Lower leg skin (tissue), 4 donors: Measurements from ENCODE around the gene HACD2. TPM values are rescaled to one million over a fixed set of nuclear protein-coding genes. Genes with fewer than 3 reads are reported as not detected.

Experiments
- DNase-seq, 2 donors: peaks; one replicate each; pipeline ENCODE4 v3.0.0-alpha.2; 2019; ENCODE audit warnings: low spot score in 2 of 2
- H3K4me3 ChIP-seq: fragments of 200-600 bp; sonication (generic); 2 replicates; pipeline ENCODE4 v1.5.1; 2017; ENCODE audit warnings: mild to moderate bottlenecking, low read depth; ENCODE audit not compliant: poor library complexity, severe bottlenecking
- POLR2A ChIP-seq, 2 donors: fragments of 450-650 bp; IDR thresholded peaks; one replicate each; pipeline ENCODE4 v1.6.1; 2016 to 2017; ENCODE audit warnings: antibody characterized with exemption in 2 of 2, mild to moderate bottlenecking in 1 of 2, moderate library complexity in 1 of 2
- WGBS, 2 donors: methylation state at CpG; one replicate each; pipeline ENCODE4 v1.1.5; 2018; 5-methylcytosine and 5-hydroxymethylcytosine counted together
- intact Hi-C: fragments of 100-400 bp; cut with DNase I; formaldehyde crosslinking; loops from one replicate; pipeline ENCODE4 v1.15.0; 2023; ENCODE audit warnings: low total_unique reads
- total RNA-seq, 4 donors: library from RNA; depleted of rRNA; stranded (reverse); fragments of >200 nt; gene quantifications; one replicate each; pipeline ENCODE4 v1.1.0, GENCODE V29; 2016
- TF ChIP-seq, protein P1 (sequence below), 3 donors: fragments of 450-650 bp; IDR thresholded peaks; one replicate each; pipeline ENCODE4 v1.5.1; 2016; ENCODE audit warnings: antibody characterized with exemption in 3 of 3, mild to moderate bottlenecking in 3 of 3, moderate library complexity in 2 of 3

Gene HACD2
- total RNA-seq, 4 donors from 2014 or later, result 29.3 to 56.4 (median 40.2) TPM

- DNase-seq, result peak in 1 of 2 donors; percentile 26
These were observed 107.7 kb downstream of the HACD2 start for GRCh38 chr3:123476967-123477750.

DNA sequence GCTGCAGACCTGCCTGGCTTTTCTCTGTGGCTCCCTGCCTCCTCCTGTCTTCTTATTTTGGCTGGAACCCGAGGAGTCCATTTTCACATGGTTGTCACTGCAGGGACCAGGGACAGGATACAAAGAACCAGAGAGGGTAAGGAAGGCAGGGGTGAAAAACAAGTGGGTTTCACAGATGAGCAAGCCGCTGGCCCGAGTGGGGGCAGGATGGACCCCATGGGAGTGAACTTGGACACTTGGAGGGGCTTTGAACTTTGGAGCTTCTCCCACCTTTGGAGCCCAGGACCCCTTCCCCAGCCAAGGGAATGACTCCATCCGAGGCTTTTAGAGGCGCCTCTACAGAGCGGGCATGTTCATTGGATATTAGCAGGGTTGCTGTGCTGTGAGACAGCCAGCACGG is 109.1 kb downstream of the HACD2 start:
- H3K4me3 ChIP-seq, result no peak overlapping the region
- 86 to 87% methylated on average over 7 of the region's 7 CpGs for WGBS, 2 donors
- no peak for TF ChIP-seq POLR2A (IDR thresholded peaks at IDR 0.05)
- TF ChIP-seq, protein P1, sequence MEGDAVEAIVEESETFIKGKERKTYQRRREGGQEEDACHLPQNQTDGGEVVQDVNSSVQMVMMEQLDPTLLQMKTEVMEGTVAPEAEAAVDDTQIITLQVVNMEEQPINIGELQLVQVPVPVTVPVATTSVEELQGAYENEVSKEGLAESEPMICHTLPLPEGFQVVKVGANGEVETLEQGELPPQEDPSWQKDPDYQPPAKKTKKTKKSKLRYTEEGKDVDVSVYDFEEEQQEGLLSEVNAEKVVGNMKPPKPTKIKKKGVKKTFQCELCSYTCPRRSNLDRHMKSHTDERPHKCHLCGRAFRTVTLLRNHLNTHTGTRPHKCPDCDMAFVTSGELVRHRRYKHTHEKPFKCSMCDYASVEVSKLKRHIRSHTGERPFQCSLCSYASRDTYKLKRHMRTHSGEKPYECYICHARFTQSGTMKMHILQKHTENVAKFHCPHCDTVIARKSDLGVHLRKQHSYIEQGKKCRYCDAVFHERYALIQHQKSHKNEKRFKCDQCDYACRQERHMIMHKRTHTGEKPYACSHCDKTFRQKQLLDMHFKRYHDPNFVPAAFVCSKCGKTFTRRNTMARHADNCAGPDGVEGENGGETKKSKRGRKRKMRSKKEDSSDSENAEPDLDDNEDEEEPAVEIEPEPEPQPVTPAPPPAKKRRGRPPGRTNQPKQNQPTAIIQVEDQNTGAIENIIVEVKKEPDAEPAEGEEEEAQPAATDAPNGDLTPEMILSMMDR (IDR thresholded peaks at IDR 0.05), result no peak
- intact Hi-C loops, result no loop called here
- peak in 1 of 2 donors; percentile 60 for DNase-seq

More at GRCh38 chr3:123476967-123477750, 107.7 kb downstream of the HACD2 start:
- H3K4me3 ChIP-seq, result no peak overlapping the region
- 71 to 76% methylated on average over 15 of the region's 15 CpGs for WGBS, 2 donors
- intact Hi-C loops, result no loop called here
- no peak for TF ChIP-seq POLR2A (IDR thresholded peaks at IDR 0.05)
- TF ChIP-seq, protein P1 (IDR thresholded peaks at IDR 0.05), result no peak

GRCh38 chr3:123471106-123471505 is 113.7 kb downstream of the HACD2 start:
- intact Hi-C loops, result no loop called here
- no peak for DNase-seq
- no peak overlapping the region for H3K4me3 ChIP-seq
- 92 to 93% methylated on average over 5 of the region's 5 CpGs for WGBS, 2 donors
- TF ChIP-seq, protein P1 (IDR thresholded peaks at IDR 0.05), result no peak
- no peak for TF ChIP-seq POLR2A (IDR thresholded peaks at IDR 0.05)

DNA sequence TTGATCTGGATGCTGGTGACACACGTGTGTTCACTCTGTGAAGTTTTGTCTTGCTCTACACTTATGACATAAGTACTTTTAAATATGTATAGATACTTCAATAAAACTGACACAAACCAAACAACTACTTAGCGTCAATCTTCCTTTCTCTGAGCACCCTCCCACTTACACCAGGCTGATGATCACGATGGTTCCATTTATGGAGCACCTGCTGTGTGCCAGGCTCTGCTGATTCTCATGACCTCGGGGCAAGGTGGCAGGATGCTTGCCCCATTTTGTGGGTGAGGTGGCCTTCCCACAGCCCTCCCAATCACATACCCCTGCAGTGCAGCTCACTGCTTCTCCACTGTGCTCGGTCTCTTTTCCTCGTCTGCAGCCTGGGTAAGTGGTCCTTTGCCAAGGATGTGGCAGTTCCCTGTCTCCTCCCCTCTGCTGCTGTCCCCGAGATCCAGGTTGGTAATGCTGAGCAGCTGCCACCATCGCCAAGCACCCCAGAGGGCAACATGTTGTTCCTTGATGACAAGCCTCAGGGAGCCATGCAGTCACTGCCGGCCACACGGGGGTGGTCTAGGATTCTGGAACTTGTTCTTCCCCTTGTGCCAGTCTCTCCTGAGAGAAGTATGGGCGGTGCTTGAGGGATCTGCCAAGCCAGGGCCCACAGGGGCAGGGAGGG is 115.4 kb downstream of the HACD2 start:
- TF ChIP-seq POLR2A (IDR thresholded peaks at IDR 0.05), result no peak
- TF ChIP-seq, protein P1 (IDR thresholded peaks at IDR 0.05), result no peak
- no peak for DNase-seq
- intact Hi-C loops, result no loop called here
- no peak overlapping the region for H3K4me3 ChIP-seq
- 70 to 75% methylated on average over 11 of the region's 11 CpGs for WGBS, 2 donors

- DNase-seq, result no peak
- TF ChIP-seq, protein P1 (IDR thresholded peaks at IDR 0.05), result no peak
- no peak for TF ChIP-seq POLR2A (IDR thresholded peaks at IDR 0.05)
- no peak overlapping the region for H3K4me3 ChIP-seq
- WGBS, 2 donors, result 66% methylated on average over 5 of the region's 5 CpGs
- intact Hi-C loops, result no loop called here
These were observed 117.8 kb downstream of the HACD2 start for GRCh38 chr3:123467046-123467445.
